Activated T-cell treated with anti-CD3 and anti-CD28 coated beads for 48 hours (primary cell): Measurements from ENCODE around the gene YLPM1.

Source experiments
- DNase-seq: peaks from one replicate; pipeline ENCODE4 v3.0.0-alpha.2; 2020; ENCODE audit warnings: low read depth

YLPM1 gene

GRCh38 chr14:74871819-74872218 lies 108.7 kb downstream of the YLPM1 start:
- DNase-seq: no peak

DNA sequence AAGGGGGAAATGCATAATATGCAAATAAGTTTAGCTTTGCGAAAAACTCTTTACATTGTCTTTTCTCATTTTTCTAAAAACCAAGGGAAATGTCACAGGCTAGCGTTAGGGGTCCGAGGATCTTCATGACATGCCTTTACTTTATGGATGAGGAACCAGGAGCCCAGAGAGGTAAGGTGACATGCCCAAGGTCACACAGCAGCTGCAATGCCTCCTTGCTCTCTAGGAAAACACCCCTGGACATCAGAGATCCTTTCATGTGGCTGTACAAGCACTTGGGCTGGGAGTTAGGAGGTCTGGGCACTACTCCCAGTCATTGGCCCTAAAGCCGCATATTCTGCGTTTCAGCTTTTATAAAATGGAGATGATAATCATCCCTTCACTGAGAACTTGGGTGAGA lies 112.1 kb downstream of the YLPM1 start:
- DNase-seq: no peak

DNA sequence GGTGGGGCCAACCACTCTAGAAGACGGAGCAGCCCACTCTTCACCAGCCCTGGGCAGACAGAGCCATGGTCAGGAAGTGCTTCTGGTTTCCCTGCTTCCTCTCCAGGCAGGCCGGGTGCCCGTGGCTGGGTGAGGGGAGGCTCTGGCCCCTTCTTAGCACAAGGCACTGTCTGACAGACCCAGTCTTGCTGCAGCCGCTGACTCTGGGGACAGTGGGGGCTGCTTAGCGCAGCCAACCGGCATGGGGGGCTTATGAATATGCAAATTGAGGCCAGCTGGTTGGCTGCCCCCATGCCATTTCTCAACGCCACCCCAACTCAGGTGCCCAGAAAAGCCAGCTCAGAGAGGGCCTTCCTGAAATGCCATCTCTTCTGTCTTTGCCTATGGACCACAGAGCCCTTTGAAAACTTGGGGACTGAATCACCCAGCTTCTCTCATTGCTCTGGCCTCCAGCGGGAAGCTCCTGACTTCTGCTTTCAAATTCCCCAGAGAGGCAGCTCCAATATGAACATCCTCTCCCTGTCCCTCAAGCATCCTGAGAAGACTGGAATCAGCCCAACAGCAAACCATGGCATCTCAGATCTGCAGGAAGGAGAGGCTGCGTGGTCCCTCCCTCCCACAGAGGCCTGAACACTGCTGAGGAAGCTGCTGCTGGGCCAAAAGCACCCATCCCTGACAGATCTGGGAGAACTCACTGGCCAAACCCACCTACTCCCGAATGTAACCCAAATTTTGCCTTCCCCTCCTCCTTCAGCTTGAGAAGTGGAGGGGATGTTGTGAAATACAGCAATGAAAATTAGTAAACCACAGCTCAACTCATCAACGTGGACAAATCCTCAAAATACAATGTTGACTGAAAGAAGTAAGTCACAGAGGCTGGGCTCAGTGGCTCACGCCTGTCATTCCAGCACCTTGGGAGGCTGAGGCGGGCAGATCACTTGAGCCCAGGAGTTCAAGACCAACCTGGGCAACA lies 113.1 kb downstream of the YLPM1 start, which contains the start of gene PROX2:
Gene PROX2 (minus strand): TSS at position 205 of the 973 bp plus-strand sequence. CDS start 12,311 bp downstream, outside the sequence.
- peak; percentile 8 for DNase-seq

- no peak for DNase-seq
Observed at GRCh38 chr14:74879427-74880182, 116.5 kb downstream of the YLPM1 start.

DNA sequence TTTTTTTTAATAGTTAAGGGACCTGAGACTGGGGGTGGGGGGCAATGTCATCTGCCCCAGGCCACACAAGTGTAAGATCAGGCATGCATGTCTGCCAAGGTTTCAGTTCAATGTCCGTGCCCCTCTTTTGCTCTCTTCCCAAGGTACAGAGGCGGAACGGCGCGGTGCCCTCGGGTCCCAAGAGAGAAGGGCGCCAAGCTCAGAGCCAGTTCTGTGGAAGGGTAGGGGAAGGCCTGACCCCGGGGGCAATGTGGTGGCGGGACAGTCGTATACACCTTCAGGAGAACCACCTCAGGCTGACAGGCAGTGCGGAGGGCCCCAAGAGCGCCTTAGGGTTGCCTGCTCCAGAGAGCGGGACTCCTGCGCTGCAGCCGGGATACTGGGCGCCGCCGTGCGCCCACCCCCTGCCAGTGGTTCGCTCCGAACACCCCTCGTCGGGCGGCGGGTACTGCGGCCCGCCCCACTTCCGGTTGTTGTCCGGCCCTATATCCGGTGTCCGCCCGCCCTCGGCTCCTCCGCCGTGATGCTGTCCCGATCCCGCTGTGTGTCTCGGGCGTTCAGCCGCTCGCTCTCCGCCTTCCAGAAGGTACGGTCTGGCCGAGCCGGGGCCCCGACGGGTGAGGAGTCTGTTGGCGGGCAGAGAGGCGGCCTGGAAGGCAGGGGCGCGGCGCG lies 118.5 kb downstream of the YLPM1 start, which contains the start of gene DLST:
Gene DLST (plus strand): TSS at position 486 of the 672 bp plus-strand sequence. CDS start 38 bp downstream, at position 524.
- peak; percentile 90 for DNase-seq

- DNase-seq: no peak
Observed at GRCh38 chr14:74882103-74882920, 119.2 kb downstream of the YLPM1 start.
